Common myeloid progenitor, CD34-positive (primary cell): ENCODE measurements around the gene PCARE.
"Not testable (repeated sequence)": the region's sequence is repeated elsewhere in the genome, so short reads cannot be mapped to it uniquely, and the experiment has no call there.

Experiments
- CTCF ChIA-PET: fragments of 350-600 bp; sonication (Branson Sonifier 250); formaldehyde crosslinking; loops from one replicate; lab custom pipeline; 2021; ENCODE audit warnings: antibody characterized with exemption; lab: Charles Lee
- POLR2A ChIA-PET: fragments of 350-600 bp; sonication (Branson Sonifier 250); formaldehyde crosslinking; loops from one replicate; lab custom pipeline; 2021; ENCODE audit warnings: antibody characterized with exemption; lab: Charles Lee
- DNase-seq, 3 donors: peaks; one replicate each; pipeline versions ENCODE4 v3.0.0 to v3.0.0-alpha.2; 2013
- H3K27ac ChIP-seq, 2 experiments: 1 replicate in 1 of 2; 2 replicates in 1 of 2; pipeline ENCODE4 v1.7.0; 2013; ENCODE audit warnings: inconsistent platforms in 2 of 2, low read length in 2 of 2, mild to moderate bottlenecking in 2 of 2, low read depth in 1 of 2, moderate library complexity in 1 of 2; ENCODE audit not compliant: severe bottlenecking in 2 of 2, insufficient read depth in 1 of 2, poor library complexity in 1 of 2
- H3K27me3 ChIP-seq, 5 experiments: replicated peaks in 2 of 5; 1 replicate in 3 of 5; 2 replicates in 2 of 5; pipeline versions ENCODE4 v1.6.1 to v1.7.0; 2013; ENCODE audit warnings: low read length in 4 of 5, mild to moderate bottlenecking in 2 of 5, moderate library complexity in 2 of 5, inconsistent platforms in 1 of 5; ENCODE audit not compliant: insufficient read depth in 5 of 5, control insufficient read depth in 4 of 5
- H3K36me3 ChIP-seq, 4 experiments: 1 replicate in 2 of 4; 2 replicates in 2 of 4; pipeline versions ENCODE4 v1.6.1 to v1.7.0; 2013; ENCODE audit warnings: low read length in 3 of 4, control low read depth in 1 of 4, mild to moderate bottlenecking in 1 of 4; ENCODE audit not compliant: control insufficient read depth in 4 of 4, insufficient read depth in 4 of 4
- H3K4me1 ChIP-seq, 4 experiments: 1 replicate in 3 of 4; 2 replicates in 1 of 4; pipeline versions ENCODE4 v1.6.1 to v1.7.1; 2013; ENCODE audit warnings: low read length in 3 of 4, mild to moderate bottlenecking in 3 of 4, control low read depth in 1 of 4, inconsistent platforms in 1 of 4, moderate library complexity in 1 of 4; ENCODE audit not compliant: control insufficient read depth in 4 of 4, insufficient read depth in 4 of 4; ENCODE audit errors: control extremely low read depth in 1 of 4
- H3K4me3 ChIP-seq, 7 experiments: 1 replicate in 4 of 7; 2 replicates in 3 of 7; pipeline versions ENCODE4 v1.5.1 to v1.7.0; 2013; ENCODE audit warnings: mild to moderate bottlenecking in 7 of 7, low read length in 6 of 7, moderate library complexity in 6 of 7, inconsistent platforms in 2 of 7, low read depth in 2 of 7, control low read depth in 1 of 7; ENCODE audit not compliant: insufficient read depth in 4 of 7, control insufficient read depth in 1 of 7; ENCODE audit errors: extremely low read depth in 1 of 7
- H3K9me3 ChIP-seq, 5 experiments: 1 replicate in 4 of 5; 2 replicates in 1 of 5; pipeline versions ENCODE4 v1.6.1 to v1.7.1; 2013; ENCODE audit warnings: low read length in 4 of 5, mild to moderate bottlenecking in 2 of 5, inconsistent platforms in 1 of 5, low read depth in 1 of 5, moderate library complexity in 1 of 5; ENCODE audit not compliant: control insufficient read depth in 4 of 5, insufficient read depth in 2 of 5; ENCODE audit errors: control extremely low read depth in 1 of 5
- WGBS: methylation state at CpG from one replicate; pipeline ENCODE4 v1.1.5; 2013; ENCODE audit not compliant: insufficient coverage; 5-methylcytosine and 5-hydroxymethylcytosine counted together

PCARE gene

DNA sequence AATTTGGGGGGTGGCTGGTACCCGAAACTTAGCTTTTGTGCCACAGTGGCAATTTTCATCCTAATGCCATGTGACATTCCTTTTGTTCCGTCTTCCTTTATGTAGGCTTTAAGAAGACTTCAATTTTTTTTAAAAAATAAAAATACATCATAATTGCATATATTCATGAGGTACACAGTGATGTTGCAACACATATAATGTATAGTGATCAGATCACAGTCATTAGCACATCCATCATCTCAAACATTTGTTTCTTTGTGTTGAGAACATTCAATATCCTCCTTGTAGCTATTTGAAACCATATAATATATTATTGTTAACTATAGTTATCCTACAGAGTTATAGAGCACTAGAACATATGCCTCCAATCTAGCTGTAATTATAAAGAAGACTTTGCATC is 34.9 kb upstream of the PCARE start:
- Histone ChIP-seq H3K9me3 (no peaks in the 10 kb centered on the region), H3K27ac (no peak overlapping the region), H3K4me3 (no peak overlapping the region), H3K4me1 (peaks cover 0 to 4% (median under 1%) of the 10 kb centered on the region in 4 experiments), H3K36me3 (no peaks in the 10 kb centered on the region), H3K27me3 (no peaks in the 10 kb centered on the region)
- WGBS, result 100% methylated on average over 1 of the region's 2 CpGs
- POLR2A ChIA-PET, result no interaction called here
- CTCF ChIA-PET, result no interaction called here
- no peak for DNase-seq

DNA sequence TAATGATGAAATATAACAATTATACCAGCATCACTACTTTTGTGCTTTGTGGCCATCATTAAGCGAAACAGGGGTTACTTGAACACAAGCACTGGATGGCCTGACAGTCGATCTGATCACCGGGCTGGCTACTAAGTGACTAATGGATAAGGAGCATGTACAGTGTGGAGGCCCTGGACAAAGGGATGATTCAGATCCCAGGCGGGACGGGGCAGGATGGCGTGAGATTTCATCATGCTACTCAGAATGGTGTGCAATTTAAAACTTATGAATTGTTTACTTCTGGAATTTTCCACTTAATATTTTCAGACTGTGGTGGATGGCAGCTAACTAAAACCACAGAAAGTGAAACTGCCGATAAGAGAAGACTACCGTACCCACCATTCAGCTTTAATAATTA is 33.9 kb upstream of the PCARE start:
- DNase-seq, result no peak
- Histone ChIP-seq H3K36me3 (no peaks in the 10 kb centered on the region), H3K4me3 (no peak overlapping the region), H3K27ac (no peak overlapping the region), H3K9me3 (no peaks in the 10 kb centered on the region), H3K27me3 (no peaks in the 10 kb centered on the region), H3K4me1 (no peaks in the 10 kb centered on the region)
- ChIA-PET CTCF (no interaction called here), POLR2A (no interaction called here)
- 100% methylated on average over 5 of the region's 8 CpGs for whole genome bisulfite sequencing

DNA sequence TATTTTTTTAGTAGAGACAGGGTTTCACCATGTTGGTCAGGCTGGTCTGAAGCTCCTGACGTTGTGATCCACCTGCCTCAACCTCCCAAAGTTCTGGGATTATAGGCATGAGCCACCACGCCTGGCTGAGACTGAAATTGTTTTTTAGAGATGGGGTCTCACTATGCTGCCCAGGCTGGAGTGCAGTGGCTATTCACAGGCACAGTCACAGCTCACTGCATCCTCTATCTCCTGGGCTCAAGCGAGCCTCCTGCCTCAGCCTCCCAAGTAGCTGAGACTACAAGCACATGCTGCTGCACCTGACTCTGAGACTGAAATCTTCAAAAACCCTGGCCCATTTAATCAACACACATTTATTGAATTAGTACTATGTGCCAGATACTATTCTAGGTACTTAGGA is 33.2 kb upstream of the PCARE start:
- H3K4me1 ChIP-seq, POLR2A ChIA-PET, H3K4me3 ChIP-seq, H3K27ac ChIP-seq, H3K27me3 ChIP-seq, DNase-seq, H3K36me3 ChIP-seq, H3K9me3 ChIP-seq: not testable (repeated sequence)
- WGBS, result 96% methylated on average over 3 of the region's 3 CpGs
- CTCF ChIA-PET, result interaction anchor here (1.3 kb wide), 1 partner anchor 9 kb away, joined by 6 read pairs; no protein-coding TSS in a partner anchor

DNA sequence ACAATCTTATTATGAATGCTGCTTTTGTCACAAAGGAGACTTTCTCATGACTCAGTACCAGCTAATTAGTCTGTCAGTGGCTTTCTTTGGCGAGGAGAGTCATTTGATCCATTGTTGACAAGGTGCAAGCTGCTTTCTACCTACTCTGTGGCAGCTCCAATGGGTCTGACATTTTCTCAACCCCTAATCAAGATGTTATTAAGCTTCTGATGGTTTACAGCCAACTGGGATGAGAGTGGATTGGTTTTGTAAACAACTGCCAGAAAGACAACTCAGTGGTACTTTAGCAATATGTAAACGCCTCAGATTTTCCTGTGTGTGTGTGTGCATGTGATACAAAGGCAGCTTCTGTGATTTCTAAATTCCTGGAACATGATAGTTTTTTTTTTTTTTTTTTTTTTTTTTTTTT is 32.7 kb upstream of the PCARE start:
- Histone ChIP-seq H3K27me3 (no peaks in the 10 kb centered on the region), H3K36me3 (no peaks in the 10 kb centered on the region), H3K4me1 (no peaks in the 10 kb centered on the region), H3K4me3 (no peak overlapping the region), H3K9me3 (no peaks in the 10 kb centered on the region), H3K27ac (no peak overlapping the region)
- WGBS, result 100% methylated on average over 1 of the region's 2 CpGs
- POLR2A ChIA-PET, result no interaction called here
- CTCF ChIA-PET, result interaction anchor here (1.3 kb wide), 1 partner anchor 10 kb away, joined by 6 read pairs; no protein-coding TSS in a partner anchor
- DNase-seq, result no peak

DNA sequence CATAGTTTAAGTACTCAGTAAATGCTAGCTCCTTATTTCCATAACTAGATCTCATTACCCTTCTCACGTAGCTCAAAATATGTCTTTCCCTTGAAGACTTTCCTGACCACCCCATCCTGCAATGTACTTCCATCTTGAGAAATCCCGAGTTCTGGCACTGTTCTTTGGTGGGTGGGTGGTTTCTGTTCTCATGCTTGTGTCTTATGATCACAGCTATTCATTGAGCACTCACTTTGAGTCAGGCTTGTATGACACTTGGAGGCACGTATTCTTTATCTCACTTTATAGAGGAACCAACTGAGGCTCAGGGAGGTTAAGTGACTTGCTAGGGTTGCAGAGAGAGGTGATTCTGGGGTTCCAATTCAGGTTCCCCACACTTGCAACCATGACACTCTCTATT is 31.9 kb upstream of the PCARE start:
- H3K27me3 ChIP-seq, result no peaks in the 10 kb centered on the region
- H3K36me3 ChIP-seq, result no peaks in the 10 kb centered on the region
- no peaks in the 10 kb centered on the region for H3K9me3 ChIP-seq
- no peak overlapping the region for H3K4me3 ChIP-seq
- CTCF ChIA-PET, result interaction anchor here (1.3 kb wide), 2 partner anchors 9 to 10 kb away, joined by 5 to 6 read pairs; no protein-coding TSS in a partner anchor
- no peak for DNase-seq
- no peaks in the 10 kb centered on the region for H3K4me1 ChIP-seq
- 86% methylated on average over 1 of the region's 3 CpGs for WGBS
- POLR2A ChIA-PET, result no interaction called here
- H3K27ac ChIP-seq, result no peak overlapping the region

DNA sequence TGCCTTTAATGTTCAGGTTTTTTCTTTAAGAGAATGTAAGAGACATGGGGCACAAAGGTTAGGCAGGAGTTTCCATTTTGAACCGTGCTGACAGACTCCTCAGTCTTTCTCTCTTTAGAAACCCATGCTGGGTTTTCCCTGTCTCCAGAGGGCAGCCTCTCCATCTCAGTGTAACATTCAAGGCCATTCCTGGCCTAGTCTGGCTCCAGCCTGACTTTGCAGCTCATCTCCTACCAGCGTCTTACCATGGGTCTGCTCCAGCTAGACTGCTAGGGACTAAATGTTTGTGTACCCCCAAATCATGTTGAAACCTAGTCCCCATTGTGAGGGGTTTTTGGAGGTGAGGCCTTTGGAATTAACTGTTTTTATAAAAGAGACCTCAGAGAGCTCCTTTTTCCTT is 31.1 kb upstream of the PCARE start:
- 100% methylated on average over 1 of the region's 2 CpGs for WGBS
- Histone ChIP-seq H3K4me1 (no peaks in the 10 kb centered on the region), H3K9me3 (no peaks in the 10 kb centered on the region), H3K27me3 (no peaks in the 10 kb centered on the region), H3K4me3 (no peak overlapping the region), H3K36me3 (no peaks in the 10 kb centered on the region), H3K27ac (no peak overlapping the region)
- no peak for DNase-seq
- CTCF ChIA-PET, result interaction anchor here (1.3 kb wide), 1 partner anchor 9 kb away, joined by 5 read pairs; no protein-coding TSS in a partner anchor
- POLR2A ChIA-PET, result no interaction called here

DNA sequence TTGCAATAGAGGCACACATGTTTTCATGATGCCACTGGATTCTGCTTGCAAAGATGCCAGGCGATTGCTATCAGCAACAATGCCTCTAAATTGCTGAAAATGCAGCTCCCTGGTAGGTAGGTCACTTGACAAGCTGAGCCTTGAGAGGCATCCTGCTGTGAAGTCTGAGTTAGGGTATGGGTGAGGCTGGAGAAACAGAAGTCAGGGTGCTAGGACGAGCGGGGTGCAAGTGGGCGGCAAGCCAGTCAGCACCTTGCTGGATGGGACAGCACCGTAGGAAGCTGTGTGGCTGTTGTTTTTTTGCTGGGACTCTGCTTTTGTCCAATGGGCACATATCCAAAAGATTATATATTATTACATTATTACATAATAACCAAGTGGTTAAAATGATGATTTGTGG is 30.4 kb upstream of the PCARE start:
- no peak overlapping the region for H3K27ac ChIP-seq
- ChIA-PET POLR2A (interaction anchor here (0.6 kb wide), 1 partner anchor 53 kb away, joined by 3 read pairs; no protein-coding TSS in a partner anchor), CTCF (no interaction called here)
- no peaks in the 10 kb centered on the region for H3K9me3 ChIP-seq
- no peak overlapping the region for H3K4me3 ChIP-seq
- DNase-seq, result no peak
- H3K4me1 ChIP-seq, result no peaks in the 10 kb centered on the region
- no peaks in the 10 kb centered on the region for H3K36me3 ChIP-seq
- H3K27me3 ChIP-seq, result no peaks in the 10 kb centered on the region
- no CpG with 5 or more reads among the region's 5 CpGs for WGBS
